GM12878 (cell line): ENCODE data around the gene RAB3A. TPM values are rescaled to one million over a fixed set of nuclear protein-coding genes. Genes with fewer than 3 reads are reported as not detected.
A peak's percentile ranks its signal among the peaks of the same experiment; 100 is the strongest.

Experiments
- ATAC-seq: fragments of 200-7000 bp; cut with Tn5 transposase; 3 replicates; pipeline ENCODE4 v1.9.1; 2020; ENCODE audit warnings: mild to moderate bottlenecking, moderate library complexity
- BruUV-seq: library from RNA; stranded (reverse); fragments of 400-500 nt; replicated peaks from 2 replicates; lab custom pipeline; 2021; lab: Mats Ljungman, UMichigan
- CTCF ChIA-PET: fragments of 300-600 bp; sonication (Branson Sonifier 250); formaldehyde crosslinking; extraction: SDS; loops from one replicate; lab custom pipeline; 2021; ENCODE audit warnings: inconsistent platforms; lab: Yijun Ruan, JAX
- POLR2A ChIA-PET: fragments of 350-600 bp; formaldehyde crosslinking; extraction: SDS; loops from one replicate; lab custom pipeline; 2021; ENCODE audit warnings: inconsistent platforms; lab: Charles Lee
- RAD21 ChIA-PET: fragments of 300-600 bp; sonication (Branson Sonifier 250); formaldehyde crosslinking; loops from one replicate; lab custom pipeline; 2023; ENCODE audit warnings: antibody characterized with exemption; ENCODE audit not compliant: unreplicated experiment; lab: Charles Lee
- SMC1A ChIA-PET: fragments of 300-600 bp; sonication (Branson Sonifier 250); formaldehyde crosslinking; loops from one replicate; lab custom pipeline; 2023; ENCODE audit not compliant: unreplicated experiment, uncharacterized antibody; lab: Charles Lee
- DNase-seq: peaks from one replicate; pipeline ENCODE4 v3.0.0-alpha.2; 2011; ENCODE audit warnings: low read depth, low spot score
- FAIRE-seq: peaks from 3 replicates; lab custom pipeline; 2011; peaks lifted over from hg19 to GRCh38; lab: Jason Lieb, UNC
- H2AFZ ChIP-seq: 2 replicates; pipeline ENCODE4 v1.6.0; 2011; ENCODE audit warnings: low read depth, low read length, control low read depth; ENCODE audit not compliant: control insufficient read depth
- H3K27ac ChIP-seq: 2 replicates; pipeline ENCODE4 v1.5.1; 2011; ENCODE audit warnings: control low read depth; ENCODE audit not compliant: control insufficient read depth, insufficient read depth
- H3K27me3 ChIP-seq, 2 experiments: replicated peaks in 1 of 2; 2 replicates each; pipeline versions ENCODE4 v1.6.0 to v1.6.1; 2011; ENCODE audit warnings: low read length in 1 of 2; ENCODE audit not compliant: control insufficient read depth in 2 of 2, insufficient read depth in 2 of 2
- H3K36me3 ChIP-seq, 2 experiments: 2 replicates each; pipeline ENCODE4 v1.5.1; 2011; ENCODE audit warnings: low read length in 1 of 2; ENCODE audit not compliant: control insufficient read depth in 2 of 2, insufficient read depth in 2 of 2
- H3K4me1 ChIP-seq: 2 replicates; pipeline ENCODE4 v1.6.1; 2011; ENCODE audit warnings: mild to moderate bottlenecking, low read length, moderate library complexity, mixed read lengths; ENCODE audit not compliant: control insufficient read depth, insufficient read depth
- H3K4me2 ChIP-seq: 2 replicates; pipeline ENCODE4 v1.6.0; 2011; ENCODE audit warnings: control low read depth; ENCODE audit not compliant: control insufficient read depth, insufficient read depth
- H3K4me3 ChIP-seq: fragments of 200-600 bp; sonication (generic); 2 replicates; pipeline ENCODE4 v1.5.1; 2016
- H3K79me2 ChIP-seq: 2 replicates; pipeline ENCODE4 v1.6.0; 2011; ENCODE audit warnings: low read length; ENCODE audit not compliant: control insufficient read depth, insufficient read depth
- H3K9ac ChIP-seq: 2 replicates; pipeline ENCODE4 v1.8.0; 2011; ENCODE audit warnings: low read length, control low read depth, mixed read lengths; ENCODE audit not compliant: control insufficient read depth, insufficient read depth
- H3K9me3 ChIP-seq: replicated peaks from 3 replicates; pipeline ENCODE4 v1.5.1; 2011; ENCODE audit warnings: mild to moderate bottlenecking, low read length; ENCODE audit not compliant: control insufficient read depth, insufficient read depth
- H4K20me1 ChIP-seq: 2 replicates; pipeline ENCODE4 v1.6.0; 2011; ENCODE audit not compliant: control insufficient read depth, insufficient read depth
- ATF2 ChIP-seq: IDR thresholded peaks from 2 replicates; pipeline ENCODE4 v1.6.1; 2012; ENCODE audit warnings: low read length, inconsistent platforms
- ATF7 ChIP-seq: fragments of 450-650 bp; IDR thresholded peaks from 2 replicates; pipeline ENCODE4 v1.6.1; 2016; ENCODE audit warnings: low read depth, mild to moderate bottlenecking
- BACH1 ChIP-seq: fragments of 450-650 bp; IDR thresholded peaks from 2 replicates; pipeline ENCODE4 v1.6.1; 2017; ENCODE audit warnings: mild to moderate bottlenecking, borderline replicate concordance
- CHD1 ChIP-seq: IDR thresholded peaks from 2 replicates; pipeline ENCODE4 v1.6.1; 2012; ENCODE audit warnings: low read depth, low read length, improper control_type of control experiment
- CHD2 ChIP-seq: IDR thresholded peaks from 2 replicates; pipeline ENCODE4 v1.6.1; 2011; ENCODE audit warnings: low read depth, low read length, improper control_type of control experiment, borderline replicate concordance
- CREB1 ChIP-seq: IDR thresholded peaks from 2 replicates; pipeline ENCODE4 v1.6.1; 2012; ENCODE audit warnings: low read depth, mild to moderate bottlenecking, inconsistent platforms
- ESRRA ChIP-seq: IDR thresholded peaks from 2 replicates; pipeline ENCODE4 v1.6.1; 2012; ENCODE audit warnings: mild to moderate bottlenecking, low read length, improper control_type of control experiment
- EZH2 ChIP-seq: IDR thresholded peaks from 2 replicates; pipeline ENCODE4 v1.6.1; 2012; ENCODE audit warnings: low read depth, mild to moderate bottlenecking, control low read depth, inconsistent platforms, low read length, borderline replicate concordance; ENCODE audit not compliant: control insufficient read depth
- FOXM1 ChIP-seq: IDR thresholded peaks from 2 replicates; pipeline ENCODE4 v1.6.1; 2012; ENCODE audit warnings: low read depth, mild to moderate bottlenecking, inconsistent platforms, low read length, moderate library complexity
- KAT2A ChIP-seq: conservative IDR thresholded peaks from 2 replicates; pipeline ENCODE4 v1.6.1; 2011; ENCODE audit warnings: low read depth, low read length; ENCODE audit not compliant: control insufficient read depth
- NBN ChIP-seq: fragments of 450-650 bp; IDR thresholded peaks from 2 replicates; pipeline ENCODE4 v1.6.1; 2016
- POU2F2 ChIP-seq: IDR thresholded peaks from 3 replicates; pipeline ENCODE4 v1.6.1; 2011; ENCODE audit warnings: low read depth, mild to moderate bottlenecking, low read length, borderline replicate concordance
- SKIL ChIP-seq: fragments of 450-650 bp; IDR thresholded peaks from 2 replicates; pipeline ENCODE4 v1.6.1; 2017; ENCODE audit warnings: mild to moderate bottlenecking, low read depth, inconsistent platforms; ENCODE audit not compliant: poor library complexity, severe bottlenecking
- ZBTB40 ChIP-seq: fragments of 450-650 bp; IDR thresholded peaks from 2 replicates; pipeline ENCODE4 v1.6.1; 2016; ENCODE audit warnings: mild to moderate bottlenecking, moderate library complexity, borderline replicate concordance
- ZNF24 ChIP-seq: fragments of 450-650 bp; IDR thresholded peaks from 2 replicates; pipeline ENCODE4 v1.6.1; 2017; ENCODE audit warnings: antibody characterized with exemption, mild to moderate bottlenecking
- WGBS: methylation state at CpG from one replicate; pipeline ENCODE4 v1.1.6; 2016; ENCODE audit warnings: low lambda C conversion rate; ENCODE audit not compliant: insufficient replicate concordance, insufficient coverage; ENCODE audit errors: missing lambda C conversion rate; 5-methylcytosine and 5-hydroxymethylcytosine counted together
- in situ Hi-C: fragments of 300-500 bp; cut with MboI; formaldehyde crosslinking; loops from 9 replicates; pipeline ENCODE4 v1.14.3; 2018; ENCODE audit warnings: mixed read lengths
- intact Hi-C: fragments of 100-400 bp; cut with micrococcal nuclease; formaldehyde crosslinking; loops from one replicate; pipeline ENCODE4 v1.14.2; 2022; ENCODE audit not compliant: unreplicated experiment
- polyA plus RNA-seq, 11 experiments: library from polyadenylated mRNA; depleted of rRNA in 4 of 11; unstranded in 6 of 11; stranded (reverse) in 5 of 11; fragments of >200 nt; fragmentation: Nextera tagmentation in 4 of 11; fragmentation: Illumina TruSeq in 1 of 11; extraction: Ambion mirVana in 4 of 11; extraction: Trizol in 1 of 11; gene quantifications; 1 replicate in 1 of 11; 2 replicates in 10 of 11; pipeline versions ENCODE4 v1.2.1 to v1.2.3, GENCODE V29; 2011 to 2016; ENCODE audit warnings: inconsistent platforms in 2 of 11, missing spikeins in 2 of 11, low read depth in 1 of 11
- total RNA-seq, 4 experiments: library from RNA; depleted of rRNA in 3 of 4; stranded (reverse); fragments of >200 nt in 3 of 4; fragmentation: Illumina TruSeq in 1 of 4; extraction: Trizol in 1 of 4; gene quantifications; 2 replicates each; pipeline versions ENCODE4 v1.2.1 to v1.2.3, GENCODE V29; 2013 to 2021

Gene RAB3A
- total and polyA plus RNA-seq, 10 of the 15 experiments (the other 5 are each of a cell fraction or from before 2014, with no cell fraction given), result 0.07 to 3.5 (median 1.2) TPM; not detected in 1

GRCh38 chr19:18173572-18174288 lies 30.1 kb downstream of the RAB3A start, which contains the start of gene IFI30:
Gene IFI30 (plus strand): TSS chr19:18173813. CDS start chr19:18173842, 29 bp downstream.
- Histone ChIP-seq H3K27ac (peak within 1 kb of the TSS; percentile 79), H4K20me1 (no peaks in the 10 kb centered on the region), H3K27me3 (no peaks in the 10 kb centered on the region), H3K4me2 (peak within 1 kb of the TSS; percentile 100), H3K79me2 (peaks cover 30% of the 10 kb centered on the region), H2AFZ (peak within 1 kb of the TSS; percentile 53), H3K4me1 (peaks cover 56% of the 10 kb centered on the region), H3K36me3 (peaks cover 16 to 17% of the 10 kb centered on the region in 2 experiments; a peak in 3 of 4 replicates), H3K9ac (peak within 1 kb of the TSS; percentile 83), H3K4me3 (peak within 1 kb of the TSS; percentile 94), H3K9me3 (no peaks in the 10 kb centered on the region; the same call in 2 of the 3 replicates)
- SMC1A ChIA-PET, result interaction anchor here (0.6 to 2.3 kb wide), 5 partner anchors 11 to 58 kb away, joined by 3 to 14 read pairs (median 6); partner anchors contain the start of gene MPV17L2
- FAIRE-seq, result no peak
- RAD21 ChIA-PET, result interaction anchor here (0.9 to 4.5 kb wide), 8 partner anchors 10 to 61 kb away, joined by 3 to 15 read pairs (median 4); partner anchors contain the start of gene RAB3A
- ATAC-seq, result peak; percentile 62
- POLR2A ChIA-PET, result interaction anchor here (0.5 to 4.2 kb wide), 11 partner anchors 10 to 200 kb away, joined by 3 to 31 read pairs (median 5); partner anchors contain the start of genes JUND, MPV17L2, PIK3R2 and RAB3A
- in situ Hi-C loops, result no loop called here
- CTCF ChIA-PET, result interaction anchor here (0.6 to 1.2 kb wide), 6 partner anchors 12 to 235 kb away, joined by 3 to 4 read pairs (median 3); no protein-coding TSS in a partner anchor
- peak; percentile 79 for DNase-seq
- BruUV-seq, result TSS peak; percentile 77
- intact Hi-C loops, result loop anchor here (1.0 to 5.0 kb wide), 4 partner anchors 19 to 226 kb away; partner anchors contain the start of genes MAST3 and PIK3R2
- WGBS, result under 1% methylated on average over 31 of the region's 47 CpGs
- TF ChIP-seq ESRRA (no peak), NBN (peak; percentile 52; the same call in 1 of the 2 replicates), BACH1 (peak; percentile 20; the same call in 1 of the 2 replicates), CREB1 (no peak), ATF7 (no peak), CHD2 (peak; percentile 77; the same call in 1 of the 2 replicates), KAT2A (no peak), CHD1 (no peak), EZH2 (no peak), FOXM1 (no peak), ZNF24 (peak; percentile 74; the same call in 1 of the 2 replicates), ZBTB40 (no peak), SKIL (no peak), POU2F2 (no peak), ATF2 (no peak)
